Ovary (tissue), 3 donors: Measurements from ENCODE around the gene DDX25.

Experiments
- POLR2A ChIP-seq: fragments of 450-650 bp; IDR thresholded peaks from one replicate; pipeline ENCODE4 v1.6.1; 2017; ENCODE audit warnings: antibody characterized with exemption, mild to moderate bottlenecking, moderate library complexity
- TF ChIP-seq, protein P1 (sequence below), 3 donors: fragments of 450-650 bp in 2 of 3; fragments of 200-600 bp in 1 of 3; IDR thresholded peaks; one replicate each; pipeline versions ENCODE4 v1.5.1 to v1.8.0; 2016 to 2022; ENCODE audit warnings: antibody characterized with exemption in 3 of 3, mild to moderate bottlenecking in 1 of 3
- donor health status: DM: no; HTN: no; CAD: no.

DNA sequence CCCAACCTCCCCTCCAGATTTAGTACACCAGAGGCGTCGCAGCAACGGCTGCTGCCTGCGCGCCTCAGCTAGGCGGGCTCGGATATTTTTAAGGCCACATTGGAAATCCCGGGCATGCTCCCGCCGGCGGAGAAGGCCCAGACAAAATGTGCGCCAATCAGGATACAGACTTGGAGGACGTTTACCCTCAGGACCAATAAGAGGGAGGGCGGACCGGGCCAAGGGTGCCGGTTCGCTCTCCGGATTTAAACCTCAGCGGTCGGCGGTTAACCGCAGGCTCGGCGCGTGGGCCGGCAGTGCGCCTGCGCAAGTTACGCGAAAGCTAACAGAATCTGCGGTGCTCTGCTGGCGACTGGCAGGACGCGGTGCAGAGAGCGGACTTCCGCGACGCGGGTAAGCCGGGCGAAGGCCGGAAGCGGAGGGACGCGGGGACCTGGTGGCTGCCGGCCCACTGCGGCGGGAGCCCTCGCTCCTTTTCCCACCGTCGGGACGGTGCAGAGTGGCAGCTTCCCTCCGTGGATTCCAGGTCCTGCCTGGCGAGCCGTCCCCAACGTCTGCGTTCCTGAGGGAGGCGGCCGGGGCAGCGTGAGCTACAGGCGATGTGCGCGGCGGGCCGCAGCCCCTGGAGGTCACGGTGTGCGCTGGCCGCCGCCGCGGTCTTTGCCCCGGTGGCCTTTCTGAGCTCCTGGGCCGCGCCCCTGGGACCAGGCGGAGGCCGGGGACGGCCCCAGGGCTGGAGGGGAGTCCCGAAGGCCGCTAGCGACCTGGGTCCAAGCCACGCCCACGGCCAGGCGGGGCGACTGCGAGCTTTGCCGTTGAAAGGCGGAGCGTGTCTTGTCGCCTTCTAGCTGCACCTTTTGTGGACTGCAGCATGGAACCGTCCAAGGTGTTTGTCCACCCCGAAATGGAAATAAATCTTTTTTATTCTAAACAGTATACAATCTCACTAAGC is 16.7 kb upstream of the DDX25 start, which contains the start of gene HYLS1:
- TF ChIP-seq, protein P1, sequence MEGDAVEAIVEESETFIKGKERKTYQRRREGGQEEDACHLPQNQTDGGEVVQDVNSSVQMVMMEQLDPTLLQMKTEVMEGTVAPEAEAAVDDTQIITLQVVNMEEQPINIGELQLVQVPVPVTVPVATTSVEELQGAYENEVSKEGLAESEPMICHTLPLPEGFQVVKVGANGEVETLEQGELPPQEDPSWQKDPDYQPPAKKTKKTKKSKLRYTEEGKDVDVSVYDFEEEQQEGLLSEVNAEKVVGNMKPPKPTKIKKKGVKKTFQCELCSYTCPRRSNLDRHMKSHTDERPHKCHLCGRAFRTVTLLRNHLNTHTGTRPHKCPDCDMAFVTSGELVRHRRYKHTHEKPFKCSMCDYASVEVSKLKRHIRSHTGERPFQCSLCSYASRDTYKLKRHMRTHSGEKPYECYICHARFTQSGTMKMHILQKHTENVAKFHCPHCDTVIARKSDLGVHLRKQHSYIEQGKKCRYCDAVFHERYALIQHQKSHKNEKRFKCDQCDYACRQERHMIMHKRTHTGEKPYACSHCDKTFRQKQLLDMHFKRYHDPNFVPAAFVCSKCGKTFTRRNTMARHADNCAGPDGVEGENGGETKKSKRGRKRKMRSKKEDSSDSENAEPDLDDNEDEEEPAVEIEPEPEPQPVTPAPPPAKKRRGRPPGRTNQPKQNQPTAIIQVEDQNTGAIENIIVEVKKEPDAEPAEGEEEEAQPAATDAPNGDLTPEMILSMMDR (IDR thresholded peaks at IDR 0.05): peak in 2 of 3 donors; percentile 9 to 36
- TF ChIP-seq POLR2A: peak; percentile 49
